KBM-7 (cell line): ENCODE results near the gene SERHL2.
A peak's percentile ranks its signal among the peaks of the same experiment; 100 is the strongest.
"Not testable (repeated sequence)": the region's sequence is repeated elsewhere in the genome, so short reads cannot be mapped to it uniquely, and the experiment has no call there.

Source experiments
- DNase-seq: peaks from one replicate; pipeline ENCODE4 v3.0.0-alpha.2; 2015
- in situ Hi-C: fragments of 300-500 bp; cut with MboI; formaldehyde crosslinking; loops from 2 replicates; pipeline ENCODE4 v1.14.3; 2020; ENCODE audit warnings: low sequenced_read_pairs, low pct_unique_long_range_greater_than_20kb, mixed read lengths

The SERHL2 gene

DNA sequence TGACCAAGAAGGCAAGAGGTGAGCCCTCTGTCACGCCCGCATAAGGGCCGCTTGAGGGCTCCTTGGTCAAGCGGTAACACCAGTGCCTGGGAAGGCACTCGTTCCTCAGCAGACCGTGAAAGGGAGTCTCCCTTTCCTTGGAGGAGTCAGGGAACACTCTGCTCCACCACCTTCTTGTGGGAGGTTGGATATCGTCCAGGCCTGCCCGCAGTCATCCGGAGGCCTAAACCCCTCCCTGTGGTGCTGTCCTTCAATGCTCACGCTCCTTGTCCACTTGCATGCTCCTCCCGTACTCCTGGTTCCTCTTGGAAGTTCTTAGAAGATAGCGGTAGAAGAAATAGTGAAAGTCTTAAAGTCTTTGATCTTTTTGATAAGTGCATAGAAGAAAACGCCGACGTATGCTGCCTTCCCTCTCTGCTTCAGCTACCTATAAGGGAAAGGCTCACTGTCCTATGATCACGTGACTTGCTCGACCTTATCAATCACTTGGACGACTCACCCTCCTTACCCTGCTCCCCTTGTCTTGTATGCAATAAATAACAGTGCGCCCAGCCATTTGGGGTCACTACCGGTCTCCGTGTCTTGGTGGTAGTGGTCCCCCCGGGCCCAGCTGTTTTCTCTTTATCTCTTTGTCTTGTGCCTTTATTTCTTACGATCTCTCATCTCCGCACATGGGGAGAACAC is 22.2 kb upstream of the SERHL2 start:
- in situ Hi-C loops, DNase-seq: not testable (repeated sequence)

DNA sequence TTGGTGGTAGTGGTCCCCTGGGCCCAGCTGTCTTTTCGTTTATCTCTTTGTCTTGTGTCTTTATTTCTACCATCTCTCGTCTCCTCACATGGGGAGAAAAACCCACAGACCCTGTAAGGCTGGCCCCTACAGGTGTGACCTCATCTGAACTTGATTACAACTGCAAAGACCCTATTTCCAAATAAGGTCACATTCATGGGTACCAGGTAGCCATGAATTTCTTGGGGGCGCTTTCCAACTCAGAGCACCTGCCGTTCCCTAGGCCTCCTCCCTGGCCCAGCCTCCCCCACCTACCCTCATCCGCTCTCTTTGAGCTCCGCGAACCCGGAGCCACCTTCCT is 20.1 kb upstream of the SERHL2 start:
- DNase-seq: no peak
- in situ Hi-C loops: no loop called here

DNA sequence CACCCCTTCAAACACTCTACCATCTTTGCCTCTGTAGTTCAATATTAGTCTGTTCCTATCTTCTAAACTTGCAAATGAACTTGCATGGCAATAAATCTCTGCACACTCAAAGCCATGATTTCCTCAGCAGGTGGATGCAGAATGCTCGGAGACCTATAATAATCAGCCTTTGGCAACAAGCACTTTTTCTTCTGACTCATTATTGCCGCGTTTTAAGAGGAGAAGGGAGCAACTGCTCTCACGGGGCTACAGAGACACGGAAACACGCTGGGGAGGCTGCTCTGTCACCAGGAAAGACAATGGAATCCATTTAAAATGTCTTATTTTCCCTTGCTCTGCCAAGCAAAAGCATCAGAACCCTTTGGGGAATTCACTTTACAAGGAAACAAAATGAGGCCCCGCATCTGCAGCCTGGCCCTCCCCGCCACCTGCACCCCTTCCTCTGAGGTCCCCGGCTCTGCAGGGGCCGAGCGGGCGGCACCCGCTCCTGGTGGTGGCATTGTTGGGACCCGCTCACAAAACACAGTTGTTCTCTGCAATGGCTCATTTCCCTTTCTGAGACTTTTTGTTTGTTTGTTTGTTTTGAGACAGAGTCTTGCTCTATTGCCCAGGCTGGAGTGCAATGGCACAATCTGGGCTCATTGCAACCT is 18.5 kb upstream of the SERHL2 start:
- DNase-seq, in situ Hi-C loops: not testable (repeated sequence)

DNA sequence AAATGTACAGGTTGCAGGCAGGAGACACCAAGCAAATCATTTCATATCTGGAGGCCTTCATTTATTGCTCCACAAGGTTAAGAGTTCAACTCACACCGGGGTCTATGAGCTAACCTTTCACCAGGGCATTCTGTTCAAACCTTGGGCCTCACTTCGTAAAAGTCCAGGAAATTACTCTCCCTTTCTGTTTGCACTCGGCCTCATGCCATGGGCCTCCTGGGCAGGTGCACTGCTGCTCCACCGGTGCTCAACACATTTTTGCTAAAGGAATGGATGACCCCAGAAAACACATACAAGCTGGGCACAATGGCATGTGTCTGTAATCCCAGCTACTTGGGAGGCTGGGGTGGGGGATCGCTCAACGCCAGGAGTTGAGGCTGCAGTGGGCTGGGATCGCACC is 17.6 kb upstream of the SERHL2 start:
- DNase-seq: no peak
- in situ Hi-C loops: no loop called here

DNA sequence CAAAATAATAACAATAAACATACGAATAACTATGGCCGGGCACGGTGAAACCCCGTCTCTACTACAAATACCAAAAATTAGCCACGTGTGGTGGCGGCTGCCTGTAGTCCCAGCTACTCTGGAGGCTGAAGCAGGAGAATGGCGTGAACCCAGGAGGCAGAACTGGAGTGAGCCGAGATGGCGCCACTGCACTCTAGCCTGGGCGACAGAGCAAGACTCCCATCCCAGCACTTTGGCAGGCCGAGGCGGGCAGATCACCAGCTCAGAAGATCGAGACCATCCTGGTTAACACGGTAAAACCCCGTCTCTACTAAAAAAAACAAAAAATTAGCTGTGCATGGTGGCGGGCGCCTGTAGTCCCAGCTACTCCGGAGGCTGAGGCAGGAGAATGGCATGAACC is 17.1 kb upstream of the SERHL2 start:
- DNase-seq, in situ Hi-C loops: not testable (repeated sequence)

DNA sequence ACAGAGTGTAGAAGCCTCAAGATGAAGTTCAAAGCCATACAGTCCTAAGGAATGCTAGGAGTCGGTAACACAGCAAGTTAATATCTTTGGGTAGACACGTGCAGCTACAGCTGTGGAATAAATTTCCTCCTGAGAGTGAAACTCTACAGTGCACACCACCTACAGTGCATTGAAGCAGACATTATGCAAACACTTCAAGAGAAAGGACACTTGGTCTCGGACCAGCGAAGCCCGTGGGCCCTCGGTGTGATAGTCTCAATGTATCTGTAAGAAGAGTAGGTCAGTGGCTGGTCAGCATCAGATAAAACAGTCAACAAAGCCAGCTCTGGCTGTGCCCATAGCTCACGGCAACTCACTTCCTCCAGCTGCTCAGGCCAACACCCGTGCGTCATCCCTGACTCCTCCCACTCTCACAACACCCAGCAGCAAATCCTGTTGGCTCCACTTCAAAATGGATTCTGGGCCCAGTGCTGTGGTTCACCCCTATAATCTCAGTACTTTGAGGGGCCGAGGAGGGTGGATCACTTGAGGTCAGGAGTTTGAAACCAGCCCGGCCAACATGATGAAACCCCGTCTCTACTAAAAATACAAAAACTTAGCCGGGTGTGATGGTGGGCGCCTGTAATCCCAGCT is 16.4 kb upstream of the SERHL2 start:
- DNase-seq, in situ Hi-C loops: not testable (repeated sequence)

DNA sequence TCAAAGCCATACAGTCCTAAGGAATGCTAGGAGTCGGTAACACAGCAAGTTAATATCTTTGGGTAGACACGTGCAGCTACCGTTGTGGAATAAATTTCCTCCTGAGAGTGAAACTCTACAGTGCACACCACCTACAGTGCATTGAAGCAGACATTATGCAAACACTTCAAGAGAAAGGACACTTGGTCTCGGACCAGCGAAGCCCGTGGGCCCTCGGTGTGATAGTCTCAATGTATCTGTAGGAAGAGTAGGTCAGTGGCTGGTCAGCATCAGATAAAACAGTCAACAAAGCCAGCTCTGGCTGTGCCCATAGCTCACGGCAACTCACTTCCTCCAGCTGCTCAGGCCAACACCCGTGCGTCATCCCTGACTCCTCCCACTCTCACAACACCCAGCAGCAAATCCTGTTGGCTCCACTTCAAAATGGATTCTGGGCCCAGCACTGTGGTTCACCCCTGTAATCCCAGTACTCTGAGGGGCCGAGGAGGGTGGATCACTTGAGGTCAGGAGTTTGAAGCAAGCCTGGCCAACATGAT is 14.5 kb upstream of the SERHL2 start:
- in situ Hi-C loops, DNase-seq: not testable (repeated sequence)

DNA sequence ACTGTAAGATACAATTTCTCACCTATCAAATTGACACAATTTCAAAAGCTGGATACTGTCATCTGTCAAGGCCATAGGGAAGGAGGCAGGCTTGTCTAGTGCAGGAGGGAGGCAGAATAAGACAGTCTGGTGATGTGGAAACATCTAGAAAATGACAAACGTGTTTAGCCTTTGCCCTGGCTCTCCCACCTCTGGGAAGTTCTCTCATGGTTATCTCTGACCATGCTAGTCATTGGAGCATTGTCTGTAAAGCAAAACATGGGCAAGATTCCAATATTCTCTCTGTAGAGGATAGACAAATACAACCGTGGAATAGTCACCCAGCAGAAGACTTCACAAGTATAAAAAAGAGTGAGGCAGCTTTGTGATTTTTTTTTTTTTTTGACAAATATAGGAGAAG is 9.1 kb upstream of the SERHL2 start:
- DNase-seq: no peak
- in situ Hi-C loops: no loop called here

DNA sequence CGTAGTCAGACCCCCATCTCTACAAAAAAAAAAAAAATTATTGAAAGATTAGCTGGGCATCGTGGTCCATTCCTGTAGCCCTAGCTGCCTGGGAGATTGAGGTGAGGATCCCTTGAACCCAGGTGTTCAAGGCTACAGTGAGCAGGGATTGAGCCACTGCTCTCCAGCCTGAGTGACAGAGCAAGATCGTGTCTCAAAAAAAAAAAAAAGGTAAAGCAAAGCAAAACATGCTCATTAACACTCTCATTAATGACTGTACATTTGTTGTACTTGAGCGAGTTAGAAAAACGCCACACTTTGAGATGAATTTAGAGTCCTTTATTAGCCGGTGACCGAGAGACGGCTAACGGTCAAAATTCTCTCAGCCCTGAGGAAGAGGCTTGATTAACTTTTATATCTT is 6.2 kb upstream of the SERHL2 start:
- no peak for DNase-seq
- in situ Hi-C loops: no loop called here

DNA sequence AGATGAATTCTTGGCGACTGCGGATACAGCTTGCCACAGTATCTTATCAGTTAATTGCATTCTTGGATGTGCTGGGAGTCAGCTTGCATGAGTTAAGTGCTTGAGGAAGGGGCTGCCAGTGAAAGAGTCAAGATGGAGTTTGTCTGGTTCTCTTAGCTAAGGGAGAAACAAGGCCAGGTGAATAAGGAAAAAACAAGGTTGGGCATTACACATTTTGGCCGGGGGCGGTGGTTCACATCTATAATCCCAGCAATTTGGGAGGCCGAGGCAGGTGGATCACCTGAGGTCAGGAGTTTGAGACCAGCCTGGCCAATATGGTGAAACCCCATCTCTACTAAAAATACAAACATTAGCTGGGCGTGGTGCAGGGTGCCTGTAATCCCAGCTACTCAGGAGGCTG is 5.6 kb upstream of the SERHL2 start:
- in situ Hi-C loops: not testable (repeated sequence)

DNA sequence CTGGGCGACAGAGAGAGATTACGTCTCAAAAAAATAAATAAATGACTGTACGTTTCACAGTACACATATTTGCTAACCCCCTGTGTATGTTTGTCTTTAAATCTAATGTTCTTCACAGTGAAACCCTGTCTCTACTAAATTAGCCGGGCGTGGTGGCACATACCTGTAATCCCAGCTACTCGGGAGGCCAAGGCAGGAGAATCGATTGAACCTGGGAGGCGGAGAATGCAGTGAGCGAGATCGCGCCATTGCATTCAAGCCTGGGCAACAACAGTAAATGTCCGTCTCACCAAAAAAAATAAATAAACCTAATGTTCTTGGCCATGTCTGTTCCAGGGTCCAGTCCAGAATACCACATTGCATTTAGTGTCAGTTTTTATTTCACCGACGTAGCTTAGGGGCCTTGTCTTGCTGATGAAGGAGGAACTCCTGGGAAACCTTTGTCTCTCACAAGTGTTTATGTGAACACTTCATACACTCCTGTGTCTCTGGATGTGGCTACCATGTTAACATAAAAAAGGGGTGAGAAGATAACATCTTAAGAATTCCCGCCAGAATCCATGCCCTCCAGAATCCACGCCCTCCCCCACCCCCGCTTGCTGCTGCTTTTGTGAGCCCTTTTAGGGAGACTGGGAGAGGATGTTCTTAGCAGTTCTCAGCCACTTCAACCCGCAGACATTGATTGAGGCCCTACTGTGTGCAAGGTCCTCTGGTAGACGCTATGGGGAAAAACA is 5.0 kb upstream of the SERHL2 start:
- DNase-seq: no peak
- in situ Hi-C loops: no loop called here

More for the DNA sequence above, 5.6 kb upstream of the SERHL2 start:
- DNase-seq: not testable (repeated sequence)

DNA sequence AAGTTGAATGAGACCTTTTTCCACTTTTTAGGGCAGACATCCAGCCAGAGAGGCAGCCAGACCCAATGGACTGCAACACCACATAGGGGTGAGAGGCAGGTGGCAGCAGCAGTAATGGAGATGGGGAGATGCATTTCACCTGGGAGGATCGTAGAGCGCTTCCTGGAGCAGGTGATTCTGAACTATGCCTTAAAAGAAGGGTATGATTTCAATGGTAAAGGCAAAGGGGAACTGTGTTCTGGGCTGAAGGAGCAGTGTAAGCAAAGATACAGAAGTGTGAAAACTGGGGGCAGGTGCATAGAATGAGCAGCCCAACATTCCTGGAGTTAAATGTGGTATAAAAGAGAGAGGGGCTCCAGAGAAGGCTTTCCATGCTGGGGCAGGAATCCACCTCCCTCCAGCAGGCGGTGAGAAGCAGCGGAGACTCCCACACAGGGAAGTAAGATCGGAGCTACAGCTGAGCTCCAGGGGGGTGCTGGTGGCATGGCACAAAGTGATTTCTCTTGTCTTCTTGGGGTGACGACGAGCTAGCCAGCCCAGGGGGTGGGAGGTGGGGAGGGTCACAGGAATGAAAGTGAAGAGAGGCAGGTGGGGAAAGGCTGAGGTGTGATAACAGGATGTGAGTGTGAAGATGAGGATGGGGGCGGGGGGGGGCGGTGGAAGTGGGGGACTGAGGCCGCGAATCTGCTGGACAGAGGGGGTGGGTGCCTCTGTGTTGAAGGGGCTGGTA is 4.3 kb upstream of the SERHL2 start:
- in situ Hi-C loops: no loop called here
- DNase-seq: no peak

DNA sequence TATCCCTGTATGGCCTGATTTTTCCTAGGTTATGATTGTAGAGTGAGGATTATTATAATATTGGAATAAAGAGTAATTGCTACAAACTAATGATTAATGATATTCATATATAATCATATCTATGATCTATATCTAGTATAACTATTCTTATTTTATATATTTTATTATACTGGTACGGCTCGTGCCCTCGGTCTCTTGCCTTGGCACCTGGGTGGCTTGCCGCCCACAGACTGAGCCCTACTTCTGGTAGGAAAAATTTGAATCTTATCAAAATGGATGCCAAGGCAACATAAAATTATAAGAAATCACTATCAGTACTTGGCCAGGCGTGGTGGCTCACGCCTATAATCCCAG is 1.5 kb upstream of the SERHL2 start:
- in situ Hi-C loops, DNase-seq: not testable (repeated sequence)

DNA sequence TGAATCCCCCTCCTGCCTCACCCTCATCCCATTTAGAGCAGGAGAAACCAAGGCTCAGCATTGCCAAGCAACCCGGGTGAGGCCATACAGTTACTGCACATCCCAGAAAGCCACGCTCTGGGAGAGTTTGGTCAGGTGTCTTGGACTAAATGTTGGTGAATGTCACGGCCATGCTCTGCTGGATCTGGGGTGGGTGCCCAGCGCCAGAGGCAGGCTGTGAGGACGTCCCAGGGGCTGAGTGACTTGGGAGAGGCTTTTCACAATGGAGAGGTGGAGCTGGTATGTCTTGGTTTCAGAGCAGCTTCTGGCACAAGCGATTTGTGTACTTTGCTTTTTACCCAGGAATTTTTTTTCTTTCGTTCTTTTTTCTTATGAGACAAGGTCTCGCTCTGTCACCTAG is 6.6 kb downstream of the SERHL2 start:
- DNase-seq: no peak
- in situ Hi-C loops: no loop called here

DNA sequence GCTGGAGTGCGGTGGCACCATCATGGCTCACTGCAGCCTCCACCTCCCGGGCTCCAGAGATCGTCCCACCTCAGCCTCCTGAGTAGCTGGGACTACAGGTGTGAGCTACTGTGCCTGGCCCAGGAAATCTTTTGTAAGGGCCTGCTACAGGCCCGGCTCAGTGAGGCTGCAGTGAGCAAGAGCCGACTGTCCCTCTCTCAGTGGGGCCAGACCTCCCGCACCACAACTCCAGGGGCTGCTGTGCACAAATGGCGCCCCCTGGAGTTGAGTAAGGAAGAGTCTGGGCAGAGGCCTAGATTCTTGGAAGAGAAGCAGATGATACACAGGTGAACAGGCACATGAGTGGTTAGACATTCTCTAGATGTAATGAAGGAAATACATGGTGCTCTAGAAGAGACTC is 7.0 kb downstream of the SERHL2 start:
- in situ Hi-C loops: no loop called here
- DNase-seq: peak; percentile 44

DNA sequence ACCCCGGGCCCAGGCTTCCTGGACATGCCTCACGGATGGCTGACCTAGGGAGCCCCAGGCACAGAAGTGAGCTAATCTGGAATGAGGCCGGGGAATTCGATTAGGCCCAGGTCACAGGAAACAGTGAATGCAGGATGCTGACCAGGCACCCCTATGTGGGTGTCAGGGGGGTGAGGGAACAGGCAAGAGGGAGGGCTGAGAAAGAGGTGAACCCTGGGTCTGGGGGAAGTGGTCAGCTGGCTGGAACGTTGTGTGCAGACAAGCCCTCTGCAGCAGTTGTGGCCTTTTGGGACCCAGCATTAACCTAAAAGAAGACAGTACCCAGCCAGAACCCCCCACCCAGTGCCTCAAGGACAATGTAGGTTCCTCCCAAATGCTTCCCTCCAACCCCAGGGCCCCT is 8.1 kb downstream of the SERHL2 start:
- no peak for DNase-seq
- in situ Hi-C loops: no loop called here

DNA sequence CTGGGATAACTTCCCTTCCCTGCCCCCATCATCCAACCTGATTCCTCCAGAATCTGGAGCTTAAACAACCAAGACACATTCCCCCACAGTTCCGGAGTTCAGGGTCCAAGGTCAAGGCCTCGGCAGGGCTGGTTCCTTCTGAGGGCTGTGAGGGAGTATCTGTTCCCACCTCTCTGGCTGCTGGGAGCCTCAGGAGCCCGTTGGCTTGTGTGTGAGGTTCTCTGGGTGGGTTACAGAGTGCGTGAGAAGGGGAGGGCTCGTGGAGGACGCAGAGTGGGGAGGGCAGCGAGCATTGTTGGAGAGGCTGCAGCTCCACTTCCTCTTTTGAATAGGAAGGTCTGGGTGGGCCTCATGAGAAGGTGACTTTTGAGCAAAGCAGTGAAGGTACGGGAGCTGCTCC is 8.5 kb downstream of the SERHL2 start:
- peak; percentile 95 for DNase-seq
- in situ Hi-C loops: no loop called here

DNA sequence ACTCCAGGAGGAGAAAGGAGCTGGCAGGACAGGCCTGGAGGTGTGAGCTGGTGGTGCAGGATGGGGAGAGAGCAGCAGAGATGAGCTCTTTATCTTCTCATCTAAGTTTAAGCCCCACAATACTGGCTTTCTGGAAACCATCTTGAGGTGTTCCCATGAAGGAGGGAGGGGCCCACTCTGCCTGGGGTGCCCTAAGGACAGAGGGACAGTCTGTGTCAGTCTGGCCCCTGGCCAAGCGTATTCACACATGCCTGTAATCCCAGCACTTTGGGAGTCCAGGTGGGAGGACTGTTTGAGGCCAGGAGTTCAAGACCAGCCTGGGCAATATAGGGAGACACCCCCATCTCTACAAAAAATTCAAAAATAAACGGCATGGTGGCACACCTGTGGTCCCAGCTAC is 8.9 kb downstream of the SERHL2 start:
- in situ Hi-C loops: no loop called here
- no peak for DNase-seq

DNA sequence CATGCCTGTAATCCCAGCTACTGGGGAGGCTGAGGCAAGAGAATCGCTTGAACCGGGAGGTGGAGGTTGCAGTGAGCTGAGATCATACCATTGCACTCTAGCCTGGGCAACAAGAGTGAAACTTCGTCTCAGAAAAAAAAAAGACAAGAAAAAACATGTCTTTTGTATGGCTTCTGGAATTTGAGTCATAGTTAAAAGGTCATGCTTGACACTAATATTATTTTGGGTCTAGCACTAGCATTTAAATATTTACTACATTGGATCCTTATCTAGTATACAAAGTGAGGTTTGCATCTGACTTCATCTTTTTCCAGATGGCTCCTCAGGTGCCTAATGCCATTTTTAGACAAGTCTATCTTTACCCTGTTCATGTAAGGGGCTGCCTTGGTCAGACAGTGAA is 10.2 kb downstream of the SERHL2 start:
- DNase-seq, in situ Hi-C loops: not testable (repeated sequence)
